Ishikawa (cell line): ENCODE results near the gene OSER1.

Source experiments
- CEBPB ChIP-seq: IDR thresholded peaks from 2 replicates; pipeline ENCODE4 v1.6.1; 2012
- CREB1 ChIP-seq: IDR thresholded peaks from 2 replicates; pipeline ENCODE4 v1.6.1; 2012; ENCODE audit warnings: low read depth
- EGR1 ChIP-seq: IDR thresholded peaks from 2 replicates; pipeline ENCODE4 v1.6.1; 2012
- EP300 ChIP-seq: IDR thresholded peaks from 2 replicates; pipeline ENCODE4 v1.6.1; 2012; ENCODE audit warnings: borderline replicate concordance
- FOXM1 ChIP-seq: IDR thresholded peaks from 2 replicates; pipeline ENCODE4 v1.6.1; 2012; ENCODE audit warnings: low read depth, borderline replicate concordance
- NFIC ChIP-seq: IDR thresholded peaks from 2 replicates; pipeline ENCODE4 v1.6.1; 2012
- RAD21 ChIP-seq: IDR thresholded peaks from 2 replicates; pipeline ENCODE4 v1.6.1; 2012; ENCODE audit warnings: low read depth
- REST ChIP-seq: IDR thresholded peaks from 2 replicates; pipeline ENCODE4 v1.6.1; 2012; ENCODE audit warnings: low read depth, mild to moderate bottlenecking
- TAF1 ChIP-seq: IDR thresholded peaks from 2 replicates; pipeline ENCODE4 v1.6.1; 2012; ENCODE audit warnings: low read depth, mild to moderate bottlenecking
- TCF12 ChIP-seq: IDR thresholded peaks from 2 replicates; pipeline ENCODE4 v1.6.1; 2012; ENCODE audit warnings: low read depth
- TEAD4 ChIP-seq: IDR thresholded peaks from 2 replicates; pipeline ENCODE4 v1.6.1; 2012
- USF1 ChIP-seq: IDR thresholded peaks from 2 replicates; pipeline ENCODE4 v1.6.1; 2012
- YY1 ChIP-seq: IDR thresholded peaks from 2 replicates; pipeline ENCODE4 v1.6.1; 2012; ENCODE audit warnings: low read depth
- ZBTB7A ChIP-seq: IDR thresholded peaks from 2 replicates; pipeline ENCODE4 v1.6.1; 2012; ENCODE audit warnings: low read depth
- TF ChIP-seq, protein P1 (sequence below): IDR thresholded peaks from 2 replicates; pipeline ENCODE4 v1.6.1; 2012

The OSER1 gene

GRCh38 chr20:44198872-44199271, 11.7 kb downstream of the OSER1 start:
- TF ChIP-seq EGR1 (no peak), NFIC (no peak), TEAD4 (no peak), TAF1 (no peak), ZBTB7A (no peak), FOXM1 (no peak), YY1 (no peak), TCF12 (no peak), REST (no peak), EP300 (no peak), CEBPB (no peak), RAD21 (no peak), CREB1 (no peak), USF1 (no peak)
- TF ChIP-seq, protein P1, sequence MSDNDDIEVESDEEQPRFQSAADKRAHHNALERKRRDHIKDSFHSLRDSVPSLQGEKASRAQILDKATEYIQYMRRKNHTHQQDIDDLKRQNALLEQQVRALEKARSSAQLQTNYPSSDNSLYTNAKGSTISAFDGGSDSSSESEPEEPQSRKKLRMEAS = no peak

DNA sequence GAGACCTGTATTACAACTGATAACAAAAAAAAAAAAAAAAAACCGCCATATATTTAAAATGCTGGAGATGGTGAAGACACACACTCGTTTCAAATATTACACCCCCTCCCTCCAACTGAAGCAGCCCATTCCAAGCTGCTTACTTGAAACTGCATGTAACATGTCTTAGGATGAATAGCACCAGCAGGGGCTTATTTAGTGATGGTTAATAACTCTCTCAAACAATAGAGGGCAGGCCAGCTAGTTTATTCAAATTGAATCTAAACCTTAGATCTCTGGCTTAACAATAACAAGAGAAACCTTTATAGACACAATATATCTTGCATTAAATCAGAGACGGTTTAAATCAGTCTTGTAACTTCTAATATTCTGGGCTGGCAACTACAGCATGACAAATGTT, 14.3 kb downstream of the OSER1 start:
- TF ChIP-seq USF1 (no peak), NFIC (no peak), RAD21 (no peak), EP300 (no peak), TCF12 (no peak), YY1 (no peak), TAF1 (no peak), FOXM1 (no peak), EGR1 (no peak), TEAD4 (no peak), REST (no peak), ZBTB7A (no peak), CEBPB (no peak)
- TF ChIP-seq, protein P1 = no peak

GRCh38 chr20:44195605-44196004, 15.0 kb downstream of the OSER1 start:
- TF ChIP-seq REST (no peak), CEBPB (no peak), CREB1 (no peak), RAD21 (no peak), TEAD4 (no peak), EGR1 (no peak), NFIC (no peak), TAF1 (no peak), TCF12 (no peak)

- TF ChIP-seq CEBPB = no peak
- no peak for TF ChIP-seq USF1
- TF ChIP-seq REST = no peak
- TF ChIP-seq ZBTB7A = no peak
- TF ChIP-seq, protein P1 = no peak
- TF ChIP-seq YY1 = no peak
- no peak for TF ChIP-seq EGR1
- no peak for TF ChIP-seq TCF12
- no peak for TF ChIP-seq TAF1
- TF ChIP-seq EP300 = no peak
- TF ChIP-seq CREB1 = no peak
- TF ChIP-seq NFIC = no peak
- TF ChIP-seq FOXM1 = no peak
Measured at GRCh38 chr20:44193801-44194200, 16.8 kb downstream of the OSER1 start.
